ENCODE results near the gene PRR33.

Gene PRR33

GRCh38 chr11:1918436-1919315 is 27.0 kb upstream of the PRR33 start:
- no peak for DNase-seq (ENCODE audit: low read depth)
- no peak overlapping the region for H3K4me3 ChIP-seq (ENCODE audit: low read depth, low read length)
- no peak for TF ChIP-seq CTCF (conservative IDR thresholded peaks at IDR 0.05; ENCODE audit: low read depth, low read length)

- H3K4me3 ChIP-seq (ENCODE audit: low read depth, low read length) = no peak overlapping the region
- peak; percentile 39 for TF ChIP-seq CTCF (conservative IDR thresholded peaks at IDR 0.05; ENCODE audit: low read depth, low read length)
- DNase-seq (ENCODE audit: low read depth) = no peak
Observed at GRCh38 chr11:1917523-1918435, 26.1 kb upstream of the PRR33 start.

GRCh38 chr11:1916986-1917522 is 25.4 kb upstream of the PRR33 start:
- no peak overlapping the region for H3K4me3 ChIP-seq (ENCODE audit: low read depth, low read length)
- DNase-seq (ENCODE audit: low read depth) = no peak
- no peak for TF ChIP-seq CTCF (conservative IDR thresholded peaks at IDR 0.05; ENCODE audit: low read depth, low read length)

- no peak for DNase-seq (ENCODE audit: low read depth)
- no peak for TF ChIP-seq CTCF (conservative IDR thresholded peaks at IDR 0.05; ENCODE audit: low read depth, low read length)
- H3K4me3 ChIP-seq (ENCODE audit: low read depth, low read length) = no peak overlapping the region
Observed at GRCh38 chr11:1916132-1916985, 24.7 kb upstream of the PRR33 start.

GRCh38 chr11:1915795-1916131 is 24.1 kb upstream of the PRR33 start:
- H3K4me3 ChIP-seq (ENCODE audit: low read depth, low read length) = no peak overlapping the region
- TF ChIP-seq CTCF (conservative IDR thresholded peaks at IDR 0.05; ENCODE audit: low read depth, low read length) = no peak
- no peak for DNase-seq (ENCODE audit: low read depth)

- H3K4me3 ChIP-seq (ENCODE audit: low read depth, low read length) = no peak overlapping the region
- TF ChIP-seq CTCF (conservative IDR thresholded peaks at IDR 0.05; ENCODE audit: low read depth, low read length) = no peak
Observed at GRCh38 chr11:1913271-1914060, 21.8 kb upstream of the PRR33 start.

More at GRCh38 chr11:1913271-1914060, 21.8 kb upstream of the PRR33 start:
- DNase-seq (ENCODE audit: low read depth) = no peak

Measured in choroid plexus epithelial cell (primary cell).